ENCODE measurements around the gene PDCD11. TPM values are rescaled to one million over a fixed set of nuclear protein-coding genes. Genes with fewer than 3 reads are reported as not detected.

Gene PDCD11
- total RNA-seq, 1 experiment from 2014 or later, result 106 TPM

GRCh38 chr10:103457176-103457712, 60.8 kb downstream of the PDCD11 start:
- RAD21 ChIA-PET (ENCODE audit: low non-redundant PET in 1 of 2, low total read pairs in 2 of 2, uncharacterized antibody in 2 of 2, unreplicated experiment in 2 of 2), result no interaction called here
- H3K4me1 ChIP-seq (ENCODE audit: control insufficient read depth in 1 of 2, insufficient read depth in 2 of 2, low read length in 2 of 2), result peaks cover 3 to 18% of the 10 kb centered on the region in 2 experiments; a peak in 3 of 4 replicates
- DNase-seq (ENCODE audit: low read depth, low spot score), result no peak
- no TSS peak for BruUV-seq (replicated peaks)
- no peak overlapping the region for H3K27ac ChIP-seq (ENCODE audit: low read depth, low read length)
- no peaks in the 10 kb centered on the region for H3K27me3 ChIP-seq (ENCODE audit: insufficient read depth, low read length)
- no peak overlapping the region for H3K9ac ChIP-seq (ENCODE audit: low read length)
- no peaks in the 10 kb centered on the region for H3K79me2 ChIP-seq (ENCODE audit: insufficient read depth, low read length)
- no peak overlapping the region for H2AFZ ChIP-seq (ENCODE audit: low read depth, low read length, poor library complexity, severe bottlenecking)
- no peak for ATAC-seq
- CTCF ChIA-PET, result no interaction called here
- no peak overlapping the region for H3K4me2 ChIP-seq (ENCODE audit: low read length)
- no peaks in the 10 kb centered on the region for H3K9me2 ChIP-seq (ENCODE audit: insufficient read depth)
- H3K4me3 ChIP-seq (replicated peaks in 1 of 2; ENCODE audit: low read depth in 1 of 2, low read length in 2 of 2), result no peak overlapping the region
- H3K36me3 ChIP-seq (ENCODE audit: control insufficient read depth in 1 of 2, insufficient read depth in 2 of 2, low read length in 2 of 2), result no peaks in the 10 kb centered on the region
- intact Hi-C loops (cut with micrococcal nuclease), result no loop called here
- TF ChIP-seq POLR2AphosphoS5 (IDR thresholded peaks at IDR 0.05; ENCODE audit: low read depth, low read length), result no peak
- no peak for TF ChIP-seq SIN3A (IDR thresholded peaks at IDR 0.05; ENCODE audit: low read depth)
- TF ChIP-seq TCF7L2 (IDR thresholded peaks at IDR 0.05; ENCODE audit: borderline replicate concordance, extremely low read depth, insufficient read depth, insufficient read length), result no peak
- POLR2A ChIA-PET, result no interaction called here
- no peaks in the 10 kb centered on the region for H4K20me1 ChIP-seq (ENCODE audit: insufficient read depth)
- no peaks in the 10 kb centered on the region for H3K9me3 ChIP-seq (ENCODE audit: control insufficient read depth in 1 of 2, insufficient read depth in 1 of 2, low read depth in 1 of 2, low read length in 2 of 2)

GRCh38 chr10:103457896-103458583, 61.6 kb downstream of the PDCD11 start:
- no peaks in the 10 kb centered on the region for H3K9me3 ChIP-seq (ENCODE audit: control insufficient read depth in 1 of 2, insufficient read depth in 1 of 2, low read depth in 1 of 2, low read length in 2 of 2)
- BruUV-seq (replicated peaks), result no TSS peak
- no peaks in the 10 kb centered on the region for H3K9me2 ChIP-seq (ENCODE audit: insufficient read depth)
- ChIA-PET RAD21 (ENCODE audit: low non-redundant PET in 1 of 2, low total read pairs in 2 of 2, uncharacterized antibody in 2 of 2, unreplicated experiment in 2 of 2) (no interaction called here), POLR2A (interaction anchor here (0.8 kb wide), 1 partner anchor 53 kb away, joined by 5 read pairs; no protein-coding TSS in a partner anchor), CTCF (no interaction called here)
- no peak for TF ChIP-seq SRF (IDR thresholded peaks at IDR 0.05; ENCODE audit: low read depth)
- no peak for TF ChIP-seq POLR2A (IDR thresholded peaks at IDR 0.05; ENCODE audit: borderline replicate concordance, extremely low read depth, insufficient read depth, insufficient read length)
- TF ChIP-seq FOSL1 (IDR thresholded peaks at IDR 0.05; ENCODE audit: low read depth), result no peak
- no peak for TF ChIP-seq ATF3 (IDR thresholded peaks at IDR 0.05)
- no peak for TF ChIP-seq RAD21 (IDR thresholded peaks at IDR 0.05; ENCODE audit: low read depth)
- no peak for TF ChIP-seq ZBTB33 (IDR thresholded peaks at IDR 0.05; ENCODE audit: extremely low read depth, insufficient replicate concordance, low read length)
- no peak overlapping the region for H3K27ac ChIP-seq (ENCODE audit: low read depth, low read length)
- no peak overlapping the region for H3K4me2 ChIP-seq (ENCODE audit: low read length)
- H3K79me2 ChIP-seq (ENCODE audit: insufficient read depth, low read length), result no peaks in the 10 kb centered on the region
- no peak for ATAC-seq
- H4K20me1 ChIP-seq (ENCODE audit: insufficient read depth), result no peaks in the 10 kb centered on the region
- H3K27me3 ChIP-seq (ENCODE audit: insufficient read depth, low read length), result no peaks in the 10 kb centered on the region
- DNase-seq (ENCODE audit: low read depth, low spot score), result no peak
- no peak overlapping the region for H3K9ac ChIP-seq (ENCODE audit: low read length)
- no peak overlapping the region for H3K4me3 ChIP-seq (replicated peaks in 1 of 2; ENCODE audit: low read depth in 1 of 2, low read length in 2 of 2)
- intact Hi-C loops (cut with micrococcal nuclease), result no loop called here
- H3K4me1 ChIP-seq (ENCODE audit: control insufficient read depth in 1 of 2, insufficient read depth in 2 of 2, low read length in 2 of 2), result peaks cover 0 to 10% of the 10 kb centered on the region in 2 experiments; a peak in 3 of 4 replicates
- no peaks in the 10 kb centered on the region for H3K36me3 ChIP-seq (ENCODE audit: control insufficient read depth in 1 of 2, insufficient read depth in 2 of 2, low read length in 2 of 2)
- H2AFZ ChIP-seq (ENCODE audit: low read depth, low read length, poor library complexity, severe bottlenecking), result no peak overlapping the region
